ENCODE data around the gene TCF4. TPM values are rescaled to one million over a fixed set of nuclear protein-coding genes. Genes with fewer than 3 reads are reported as not detected.

TCF4 gene
- total RNA-seq, 4 donors from 2014 or later = 114 to 190 (median 132) TPM

- TF ChIP-seq POLR2A (IDR thresholded peaks at IDR 0.05) = no peak
- TF ChIP-seq CTCF (IDR thresholded peaks at IDR 0.05) = no peak
- Histone ChIP-seq H3K9me3 (no peaks in the 10 kb centered on the region), H3K4me1 (peaks cover 0 to 7% of the 10 kb centered on the region in 2 donors), H3K36me3 (no peaks in the 10 kb centered on the region), H3K27me3 (no peaks in the 10 kb centered on the region), H3K27ac (no peak overlapping the region), H3K4me3 (replicated peaks in 1 of 3) (no peak overlapping the region)
- no peak for DNase-seq
- WGBS, 2 donors = 83 to 85% methylated on average over 3 of the region's 3 CpGs
- intact Hi-C loops (cut with DNase I) = no loop called here
Observed at GRCh38 chr18:55307505-55307904, 280.5 kb downstream of the TCF4 start.

GRCh38 chr18:55306359-55307024 lies 281.5 kb downstream of the TCF4 start:
- intact Hi-C loops (cut with DNase I) = no loop called here
- Histone ChIP-seq H3K27ac (no peak overlapping the region), H3K4me3 (replicated peaks in 1 of 3) (no peak overlapping the region), H3K9me3 (no peaks in the 10 kb centered on the region), H3K36me3 (no peaks in the 10 kb centered on the region), H3K27me3 (no peaks in the 10 kb centered on the region), H3K4me1 (peaks cover 0 to 11% of the 10 kb centered on the region in 2 donors)
- no peak for DNase-seq
- WGBS, 2 donors = 68 to 79% methylated on average over 2 of the region's 2 CpGs
- TF ChIP-seq POLR2A (IDR thresholded peaks at IDR 0.05) (no peak), CTCF (IDR thresholded peaks at IDR 0.05) (no peak)

GRCh38 chr18:55302167-55302833 lies 285.7 kb downstream of the TCF4 start:
- no peaks in the 10 kb centered on the region for H3K27me3 ChIP-seq
- H3K4me3 ChIP-seq (replicated peaks in 1 of 3) = no peak overlapping the region
- peaks cover 0 to 19% of the 10 kb centered on the region in 2 donors for H3K4me1 ChIP-seq
- peak overlapping the region in 1 of 3 donors; percentile 15 for H3K27ac ChIP-seq
- H3K36me3 ChIP-seq = no peaks in the 10 kb centered on the region
- intact Hi-C loops (cut with DNase I) = no loop called here
- no peak for TF ChIP-seq CTCF (IDR thresholded peaks at IDR 0.05)
- no peak for TF ChIP-seq POLR2A (IDR thresholded peaks at IDR 0.05)
- no peak for DNase-seq
- no peaks in the 10 kb centered on the region for H3K9me3 ChIP-seq
- 67 to 88% methylated on average over 11 of the region's 11 CpGs for WGBS, 2 donors

- no peak for DNase-seq
- no peaks in the 10 kb centered on the region for H3K9me3 ChIP-seq
- H3K4me3 ChIP-seq (replicated peaks in 1 of 3) = no peak overlapping the region
- TF ChIP-seq POLR2A (IDR thresholded peaks at IDR 0.05) (no peak), CTCF (IDR thresholded peaks at IDR 0.05) (no peak)
- H3K27me3 ChIP-seq = no peaks in the 10 kb centered on the region
- WGBS, 2 donors = 73 to 80% methylated on average over 8 of the region's 8 CpGs
- no peak overlapping the region for H3K27ac ChIP-seq
- H3K4me1 ChIP-seq = peaks cover 0 to 19% of the 10 kb centered on the region in 2 donors
- no peaks in the 10 kb centered on the region for H3K36me3 ChIP-seq
- intact Hi-C loops (cut with DNase I) = no loop called here
Observed at GRCh38 chr18:55301824-55302166, 286.2 kb downstream of the TCF4 start.

GRCh38 chr18:55300936-55301531 lies 287.0 kb downstream of the TCF4 start:
- WGBS, 2 donors = 74 to 79% methylated on average over 14 of the region's 14 CpGs
- intact Hi-C loops (cut with DNase I) = no loop called here
- H3K36me3 ChIP-seq = no peaks in the 10 kb centered on the region
- TF ChIP-seq CTCF (IDR thresholded peaks at IDR 0.05) (no peak), POLR2A (IDR thresholded peaks at IDR 0.05) (no peak)
- DNase-seq = no peak
- H3K4me1 ChIP-seq = peaks cover 0 to 19% of the 10 kb centered on the region in 2 donors
- no peaks in the 10 kb centered on the region for H3K27me3 ChIP-seq
- H3K9me3 ChIP-seq = no peaks in the 10 kb centered on the region
- no peak overlapping the region for H3K27ac ChIP-seq
- H3K4me3 ChIP-seq (replicated peaks in 1 of 3) = no peak overlapping the region
